GM18861 (cell line): ENCODE measurements around the gene MCM6.
A peak's percentile ranks its signal among the peaks of the same experiment; 100 is the strongest.
"Not testable (repeated sequence)": the region's sequence is repeated elsewhere in the genome, so short reads cannot be mapped to it uniquely, and the experiment has no call there.

ENCODE experiments used
- ATAC-seq: cut with Tn5 transposase; IDR thresholded peaks from one replicate; pipeline ENCODE4 v1.9.1; 2021; ENCODE audit not compliant: unreplicated experiment

MCM6 gene

GRCh38 chr2:135876066-135876711 is at the start of gene MCM6:
TSS of gene MCM6 (minus strand) at chr2:135876443. CDS start at chr2:135876365, 78 bp downstream.
- peak; percentile 79 for ATAC-seq

GRCh38 chr2:135925571-135925970 is 49.3 kb upstream of the MCM6 start:
- no peak for ATAC-seq

- ATAC-seq = no peak
These were observed 40.0 kb upstream of the MCM6 start for GRCh38 chr2:135916207-135916606.

GRCh38 chr2:135914485-135914884 is 38.2 kb upstream of the MCM6 start:
- ATAC-seq = no peak

GRCh38 chr2:135913727-135914365 is 37.6 kb upstream of the MCM6 start:
- no peak for ATAC-seq

- ATAC-seq = no peak
These were observed 33.7 kb upstream of the MCM6 start for GRCh38 chr2:135909976-135910375.

GRCh38 chr2:135905679-135906078 is 29.4 kb upstream of the MCM6 start:
- no peak for ATAC-seq

- no peak for ATAC-seq
These were observed 28.2 kb upstream of the MCM6 start for GRCh38 chr2:135904341-135904989.

GRCh38 chr2:135903650-135904049 is 27.4 kb upstream of the MCM6 start:
- ATAC-seq = no peak

- no peak for ATAC-seq
These were observed 23.3 kb upstream of the MCM6 start for GRCh38 chr2:135899567-135899966.

- no peak for ATAC-seq
These were observed 22.1 kb upstream of the MCM6 start for GRCh38 chr2:135898234-135898786.

GRCh38 chr2:135894930-135895329 is 18.7 kb upstream of the MCM6 start:
- no peak for ATAC-seq

GRCh38 chr2:135893374-135893794 is 17.1 kb upstream of the MCM6 start:
- ATAC-seq = no peak

GRCh38 chr2:135890835-135891234 is 14.6 kb upstream of the MCM6 start:
- ATAC-seq = no peak

GRCh38 chr2:135890149-135890548 is 13.9 kb upstream of the MCM6 start:
- no peak for ATAC-seq

- ATAC-seq = not testable (repeated sequence)
These were observed 12.3 kb upstream of the MCM6 start for GRCh38 chr2:135888587-135888986.

GRCh38 chr2:135885709-135886108 is 9.5 kb upstream of the MCM6 start:
- no peak for ATAC-seq

- ATAC-seq = no peak
These were observed 6.2 kb upstream of the MCM6 start for GRCh38 chr2:135882415-135882814.

GRCh38 chr2:135876770-135877169 is 527 bp upstream of the MCM6 start:
- not testable (repeated sequence) for ATAC-seq

- ATAC-seq = peak; percentile 50
These were observed 665 bp downstream of the MCM6 start for GRCh38 chr2:135875491-135876065.

- ATAC-seq = no peak
These were observed 1.4 kb downstream of the MCM6 start for GRCh38 chr2:135874777-135875365.
